HG03521 (cell line): ENCODE data around the gene CHI3L1.
"Not testable (repeated sequence)": the region's sequence is repeated elsewhere in the genome, so short reads cannot be mapped to it uniquely, and the experiment has no call there.

Source experiments
- ATAC-seq: cut with Tn5 transposase; IDR thresholded peaks from one replicate; pipeline ENCODE4 v1.9.1; 2021; ENCODE audit warnings: mild to moderate bottlenecking, moderate library complexity; ENCODE audit not compliant: unreplicated experiment

Gene CHI3L1

DNA sequence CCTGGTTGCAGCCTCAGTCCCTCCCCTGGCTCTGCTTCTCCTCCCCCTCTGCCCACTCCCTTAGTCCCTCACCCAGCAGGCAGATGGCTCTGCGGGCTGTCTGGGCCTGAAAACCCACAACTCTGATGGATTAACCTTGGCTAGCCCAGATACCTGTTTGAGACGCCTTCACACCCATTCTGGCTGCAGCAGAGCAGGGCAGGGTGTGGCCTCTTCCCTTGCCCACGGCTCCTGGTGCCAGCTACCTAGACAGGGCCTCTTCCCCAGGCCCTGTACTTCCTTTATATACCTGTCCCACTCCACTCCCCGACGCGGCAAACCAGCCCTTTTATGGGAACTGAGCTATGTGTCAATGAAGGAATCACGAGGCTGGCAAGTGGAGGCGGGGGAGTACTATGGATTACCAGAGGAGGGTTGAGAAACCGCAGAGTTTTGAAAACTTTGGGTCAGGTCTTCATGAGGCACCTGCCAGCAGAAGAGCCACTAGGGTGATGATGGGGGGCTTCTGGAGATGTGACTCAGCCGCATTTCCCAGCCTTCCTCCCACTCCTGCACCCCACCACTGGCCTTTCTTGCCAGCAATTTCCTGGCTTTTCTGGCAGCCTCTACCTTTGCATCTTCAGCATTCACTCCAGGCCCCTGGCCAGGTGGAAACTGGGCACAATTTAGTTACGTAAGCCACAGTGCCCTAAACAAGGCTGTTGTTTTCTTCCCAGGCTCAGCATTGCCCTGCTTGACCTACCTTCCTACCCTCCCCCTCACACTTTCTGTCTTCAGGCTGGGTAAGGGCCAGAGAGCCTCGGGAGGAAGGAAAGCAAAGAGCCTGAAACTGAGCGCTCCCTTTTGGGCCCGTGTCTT is at the start of gene CHI3L1:
TSS of gene CHI3L1 (minus strand) at position 259 of the 858 bp plus-strand sequence. CDS start at position 178, 81 bp downstream.
- no peak for ATAC-seq

DNA sequence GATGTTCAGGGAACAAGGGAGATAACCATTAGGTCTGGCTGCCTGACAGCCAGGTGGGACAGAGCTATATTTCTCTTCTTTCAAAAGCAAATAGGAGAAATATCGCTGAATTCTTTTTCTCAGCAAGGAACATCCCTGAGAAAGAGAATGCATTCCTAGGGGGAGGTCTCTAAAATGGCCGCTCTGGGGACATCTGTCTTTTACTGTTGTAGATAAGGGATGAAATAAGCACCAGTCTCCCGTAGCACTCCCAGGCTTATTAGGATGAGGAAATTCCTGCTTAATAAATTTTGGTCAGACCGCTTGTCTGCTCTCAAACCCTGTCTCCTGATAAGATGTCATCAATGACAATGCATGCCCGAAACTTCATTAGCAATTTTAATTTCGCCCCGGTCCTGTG is 48.4 kb upstream of the CHI3L1 start:
- ATAC-seq = not testable (repeated sequence)

DNA sequence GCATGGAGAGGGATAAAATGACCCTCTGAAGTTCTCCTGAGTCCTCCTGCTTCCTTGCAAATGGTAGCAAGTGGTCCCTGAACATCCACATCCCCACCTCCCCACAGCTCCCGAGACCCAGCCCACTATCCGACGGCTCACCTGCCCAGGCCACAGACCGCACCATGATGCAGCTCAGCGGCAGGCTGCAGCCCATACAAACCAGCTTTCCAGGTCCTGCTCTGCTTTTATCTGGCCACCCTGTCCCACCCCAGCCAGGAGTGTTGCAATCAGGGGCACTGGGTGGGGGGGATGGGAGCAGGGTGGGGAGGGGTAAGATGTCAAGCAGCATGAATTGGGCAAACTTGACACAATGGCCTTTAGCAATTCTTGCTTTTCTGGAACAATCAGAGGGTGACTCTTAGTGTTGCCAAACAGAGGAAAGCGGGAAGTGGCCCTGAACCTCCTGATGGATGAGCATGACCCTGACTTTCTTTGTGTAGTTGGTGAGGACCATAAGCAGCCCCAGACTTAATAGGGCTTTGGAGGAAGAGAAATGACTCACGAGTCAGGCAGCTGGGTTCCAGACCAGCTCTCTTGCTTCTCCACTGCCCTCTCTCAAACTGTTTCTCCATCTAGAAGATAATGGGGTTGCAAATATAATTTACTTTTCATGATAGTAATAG is 43.1 kb upstream of the CHI3L1 start, which contains the start of gene CHIT1:
TSS of gene CHIT1 (minus strand) at position 203 of the 665 bp plus-strand sequence. CDS start at position 166, 37 bp downstream.
- no peak for ATAC-seq

- ATAC-seq = no peak
Measured at GRCh38 chr1:203228670-203229069, 42.2 kb upstream of the CHI3L1 start.

GRCh38 chr1:203227371-203228083 is 41.0 kb upstream of the CHI3L1 start:
- ATAC-seq = no peak

DNA sequence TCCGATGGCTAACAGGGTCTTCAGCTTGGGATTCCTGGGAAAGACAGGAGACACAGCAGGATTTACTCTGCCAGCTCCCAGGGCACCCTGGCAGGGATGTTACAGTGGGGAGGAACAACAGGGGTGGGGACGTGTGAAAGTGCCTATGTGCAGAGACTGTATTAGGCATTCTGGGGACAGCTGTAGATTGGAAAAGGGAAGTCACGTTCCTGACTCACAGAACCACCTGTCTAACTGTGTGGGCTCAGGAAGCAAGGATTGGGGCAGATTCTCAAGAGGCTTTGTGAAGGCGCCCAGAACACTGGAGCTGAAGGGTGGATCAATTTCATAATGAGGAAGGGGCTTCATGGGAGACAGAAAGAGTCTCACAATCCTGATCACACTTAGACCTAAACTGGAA is 38.6 kb upstream of the CHI3L1 start:
- no peak for ATAC-seq

DNA sequence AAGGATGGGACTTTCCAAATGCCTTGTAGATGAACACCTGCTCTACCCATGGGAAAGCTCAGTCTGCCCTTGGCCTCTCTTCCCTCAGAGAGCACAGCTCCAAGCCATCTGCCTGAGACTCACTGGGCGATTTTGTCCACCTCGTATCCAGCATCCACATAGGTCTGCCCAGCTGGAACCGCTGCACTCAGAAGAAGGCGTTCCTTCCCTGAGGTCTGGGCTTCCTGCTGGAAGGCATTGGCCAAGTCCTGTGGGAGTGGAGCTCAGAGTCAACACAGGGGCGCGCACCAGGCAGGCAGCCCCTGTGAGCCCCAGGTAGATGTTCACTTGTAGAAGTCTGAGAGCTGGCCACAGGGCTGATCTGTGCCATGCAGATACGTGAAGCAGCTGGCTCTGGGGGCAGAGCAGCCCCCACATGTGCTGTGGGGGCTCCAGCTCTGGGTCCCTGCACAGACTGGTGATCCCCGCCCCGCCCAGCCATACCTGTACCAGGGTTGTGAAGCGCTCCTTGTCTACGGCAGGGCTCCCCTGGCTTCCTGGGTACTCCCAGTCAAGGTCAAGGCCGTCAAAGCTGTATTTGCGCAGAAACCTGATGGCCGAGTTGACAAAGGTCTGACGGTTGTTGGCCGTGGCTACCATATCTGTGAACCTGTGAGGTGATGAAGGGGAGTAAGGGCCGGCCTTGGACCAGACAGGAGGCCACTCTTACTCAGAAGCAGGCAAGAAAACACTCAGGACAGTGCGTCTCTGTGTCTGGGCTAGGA is 36.7 kb upstream of the CHI3L1 start:
- no peak for ATAC-seq

DNA sequence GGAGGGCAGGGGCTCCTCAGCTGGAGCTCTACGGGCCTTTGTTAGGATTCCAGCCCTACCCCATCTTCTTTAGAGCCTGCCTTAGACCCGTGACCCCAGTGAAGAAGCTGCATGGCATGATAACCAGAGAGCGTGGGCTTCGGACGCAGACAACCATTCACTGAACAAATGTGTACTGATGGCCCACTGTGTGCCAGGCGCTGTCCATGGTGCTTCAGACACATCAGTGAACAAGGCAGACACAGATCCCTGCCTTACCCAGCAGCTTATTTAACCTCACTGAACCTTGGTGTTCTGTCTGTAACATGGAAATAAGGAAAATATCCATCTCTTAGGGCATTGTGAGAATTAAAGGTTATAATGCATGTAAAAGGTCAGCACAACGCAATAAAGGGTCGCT is 33.4 kb upstream of the CHI3L1 start:
- no peak for ATAC-seq

DNA sequence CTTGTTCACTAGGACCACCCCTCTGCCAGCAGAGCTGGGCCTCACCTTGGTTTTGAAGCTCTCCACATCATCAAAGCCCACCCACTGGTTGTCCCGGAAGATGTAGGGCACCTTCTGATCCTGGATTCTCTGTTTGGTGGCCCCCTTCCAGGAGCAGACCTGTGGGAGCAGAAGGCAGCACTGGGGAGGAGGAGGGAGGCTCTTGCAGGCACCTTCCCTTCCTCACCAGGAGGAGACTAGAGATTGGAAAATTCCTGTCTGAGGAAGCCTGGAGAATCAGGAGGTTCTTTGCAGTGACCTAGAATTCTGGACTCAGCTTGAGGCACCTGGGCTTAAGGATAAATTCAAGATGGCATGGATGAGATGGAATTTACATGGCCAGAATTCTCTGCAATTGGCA is 32.7 kb upstream of the CHI3L1 start:
- no peak for ATAC-seq

GRCh38 chr1:203217668-203218067 is 31.2 kb upstream of the CHI3L1 start:
- no peak for ATAC-seq

DNA sequence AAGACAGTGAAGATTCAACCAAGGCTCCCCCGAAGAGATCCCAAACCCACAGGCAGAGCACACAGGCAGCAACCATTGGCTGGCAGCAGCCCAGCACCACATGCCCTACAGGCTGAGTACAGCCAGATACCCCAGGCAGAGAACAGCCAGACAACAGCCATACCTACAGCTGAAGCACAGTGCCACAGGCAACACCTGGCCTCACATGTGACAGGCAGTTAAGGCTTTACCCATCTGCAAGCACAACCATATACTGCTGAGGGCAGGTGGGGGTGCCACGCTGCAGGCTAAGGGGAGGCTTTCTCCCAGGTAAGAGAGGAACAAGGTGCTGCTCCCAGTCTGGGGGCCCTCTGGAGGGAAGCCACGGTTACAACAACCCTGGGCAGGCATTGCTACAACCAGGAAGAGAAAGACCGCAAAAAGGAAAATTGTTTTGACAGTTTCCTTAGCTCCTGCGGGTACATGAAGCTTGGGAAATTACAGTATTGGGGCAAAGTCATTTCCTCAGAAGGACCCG is 30.7 kb upstream of the CHI3L1 start:
- ATAC-seq = no peak

DNA sequence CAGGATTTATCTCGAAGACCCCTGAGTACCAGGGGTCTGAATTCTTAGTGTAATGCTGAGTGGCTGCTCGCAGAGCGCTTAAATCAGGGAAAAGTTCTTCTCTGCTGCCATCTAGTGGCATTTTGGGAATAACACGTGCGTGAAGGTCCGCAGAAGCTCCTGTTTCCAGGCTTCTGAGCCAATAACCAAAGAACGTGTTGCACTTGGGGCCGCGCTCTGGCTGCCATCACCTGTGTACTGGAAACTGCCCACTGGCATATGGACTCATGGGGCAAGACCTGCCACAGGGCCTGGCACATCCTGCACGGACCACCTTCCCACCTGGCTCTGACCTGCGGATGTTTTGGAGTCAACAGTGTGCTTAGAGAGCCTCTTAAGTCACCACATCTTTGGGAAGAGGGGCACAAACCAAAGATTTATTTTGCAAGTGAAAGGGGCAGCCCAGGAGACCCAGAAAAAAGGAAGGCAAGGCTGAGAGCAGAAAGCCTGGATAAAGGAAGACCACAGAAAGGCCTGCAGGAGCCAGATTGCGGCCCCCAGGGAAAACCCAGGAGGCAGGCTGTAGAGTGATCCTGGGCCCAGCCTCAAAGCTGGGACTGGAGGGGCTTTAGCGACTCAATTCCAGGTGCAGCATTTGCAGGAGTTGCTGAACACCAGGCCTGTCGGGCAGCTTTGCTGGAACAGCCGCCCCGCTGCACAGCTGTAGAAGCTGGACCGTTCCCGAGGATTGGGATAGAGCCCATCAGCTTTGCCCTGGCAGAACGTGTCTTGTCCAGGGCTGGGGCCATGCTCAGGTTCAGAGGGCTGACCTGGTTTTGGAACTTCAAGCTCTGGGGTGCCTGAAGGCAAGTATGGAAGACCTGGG is 30.0 kb upstream of the CHI3L1 start:
- ATAC-seq = no peak

DNA sequence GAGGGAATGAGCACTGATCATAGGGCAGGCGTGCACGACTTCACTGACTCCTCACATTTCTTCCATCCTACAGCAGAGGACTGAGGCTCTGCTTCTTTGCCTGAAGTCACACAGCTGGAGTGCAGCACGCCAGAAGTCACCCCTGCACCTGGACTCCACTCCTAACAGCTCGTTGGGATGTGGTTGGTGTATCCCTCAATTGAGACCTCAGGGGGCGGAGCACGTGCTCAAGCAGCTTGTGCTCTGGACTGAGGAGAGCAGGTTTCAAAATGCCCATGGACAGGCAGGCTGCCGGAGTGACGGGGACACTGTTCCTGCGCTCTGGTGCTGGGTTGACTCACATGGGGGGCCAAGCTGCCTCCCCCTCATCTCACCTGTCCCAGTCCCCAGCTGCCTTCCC is 29.1 kb upstream of the CHI3L1 start:
- no peak for ATAC-seq

GRCh38 chr1:203214871-203215270 is 28.4 kb upstream of the CHI3L1 start:
- no peak for ATAC-seq

GRCh38 chr1:203213126-203213525 is 26.6 kb upstream of the CHI3L1 start:
- ATAC-seq = no peak

GRCh38 chr1:203211812-203212211 is 25.3 kb upstream of the CHI3L1 start:
- no peak for ATAC-seq

GRCh38 chr1:203210988-203211387 is 24.5 kb upstream of the CHI3L1 start:
- ATAC-seq = no peak

GRCh38 chr1:203210350-203210749 is 23.8 kb upstream of the CHI3L1 start:
- ATAC-seq = no peak

DNA sequence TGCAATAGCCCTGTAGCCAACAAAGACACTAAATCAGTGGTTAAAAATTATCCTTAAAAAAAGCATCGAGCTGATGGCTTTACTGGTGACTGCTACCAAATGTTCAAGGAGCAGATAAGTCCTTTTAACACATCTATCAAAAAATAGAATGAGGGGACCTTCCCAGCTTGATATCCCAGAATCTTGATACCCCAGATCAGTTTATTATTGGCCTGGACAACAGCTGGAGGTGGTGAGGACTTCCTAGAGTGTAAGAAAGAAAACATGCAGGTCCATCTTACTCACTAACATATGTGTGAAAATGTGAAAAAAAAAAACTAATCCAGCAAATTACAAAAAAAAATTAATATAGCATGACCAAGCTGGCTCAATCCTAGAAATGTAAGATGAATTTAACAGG is 21.7 kb upstream of the CHI3L1 start:
- no peak for ATAC-seq

- ATAC-seq = no peak
Measured at GRCh38 chr1:203207751-203208150, 21.2 kb upstream of the CHI3L1 start.
